Mucosa of descending colon (tissue), 3 donors: ENCODE data around the gene TSNAX. TPM values are rescaled to one million over a fixed set of nuclear protein-coding genes. Genes with fewer than 3 reads are reported as not detected.
"Not testable (repeated sequence)": the region's sequence is repeated elsewhere in the genome, so short reads cannot be mapped to it uniquely, and the experiment has no call there.

ENCODE experiments used
- ATAC-seq: fragments of 200-7000 bp; cut with Tn5 transposase; one replicate; pipeline ENCODE4 v1.9.1; 2020; ENCODE audit warnings: mild to moderate bottlenecking, moderate library complexity
- DNase-seq, 3 donors: peaks; one replicate each; pipeline ENCODE4 v3.0.0-alpha.2; 2020
- H3K36me3 ChIP-seq: fragments of 200-600 bp; one replicate; pipeline ENCODE4 v1.8.0; 2021; ENCODE audit warnings: low read depth, mild to moderate bottlenecking
- H3K4me1 ChIP-seq: fragments of 200-600 bp; one replicate; pipeline ENCODE4 v1.8.0; 2021; ENCODE audit warnings: low read depth, mild to moderate bottlenecking
- H3K4me3 ChIP-seq: fragments of 200-600 bp; one replicate; pipeline ENCODE4 v1.8.0; 2021; ENCODE audit warnings: mild to moderate bottlenecking
- H3K9me3 ChIP-seq: fragments of 200-600 bp; one replicate; pipeline ENCODE4 v1.8.0; 2021; ENCODE audit warnings: mild to moderate bottlenecking
- intact Hi-C, 2 donors: fragments of 100-400 bp; cut with DNase I in 1 of 2; cut with micrococcal nuclease in 1 of 2; formaldehyde crosslinking; loops; one replicate each; pipeline versions ENCODE4 v1.11.0 to v1.11.1; 2022; cut with DNase I, micrococcal nuclease
- total RNA-seq, 3 donors: library from RNA; stranded (reverse); fragmentation: NEBNext Ultra II Directional in 2 of 3; extraction: Animal tissue kit (Norgen Biotek cat#: 25700) in 2 of 3; gene quantifications; one replicate each; pipeline versions ENCODE4 v1.2.1 to v1.2.4, GENCODE V29; 2021 to 2023
- TF ChIP-seq, protein P1 (sequence below): fragments of 200-600 bp; IDR thresholded peaks from one replicate; pipeline ENCODE4 v1.8.0; 2022; ENCODE audit warnings: antibody characterized with exemption, mild to moderate bottlenecking
- donor health status: DM: no; HTN: no; CAD: no; lungs with moderate emphysema.
- donor health status: DM: no; HTN: no; CAD: no.
- donor health status: DM: no; HTN: yes; CAD: no.

TSNAX gene
- total RNA-seq, 3 donors from 2014 or later, result 22.0 to 33.2 (median 31.4) TPM

GRCh38 chr1:231499148-231499763 lies 29.2 kb upstream of the TSNAX start:
- ATAC-seq (no peak), DNase-seq (no peak)
- intact Hi-C loops, result no loop called here
- no peaks in the 10 kb centered on the region for H3K4me1 ChIP-seq
- no peak overlapping the region for H3K4me3 ChIP-seq
- TF ChIP-seq, protein P1, sequence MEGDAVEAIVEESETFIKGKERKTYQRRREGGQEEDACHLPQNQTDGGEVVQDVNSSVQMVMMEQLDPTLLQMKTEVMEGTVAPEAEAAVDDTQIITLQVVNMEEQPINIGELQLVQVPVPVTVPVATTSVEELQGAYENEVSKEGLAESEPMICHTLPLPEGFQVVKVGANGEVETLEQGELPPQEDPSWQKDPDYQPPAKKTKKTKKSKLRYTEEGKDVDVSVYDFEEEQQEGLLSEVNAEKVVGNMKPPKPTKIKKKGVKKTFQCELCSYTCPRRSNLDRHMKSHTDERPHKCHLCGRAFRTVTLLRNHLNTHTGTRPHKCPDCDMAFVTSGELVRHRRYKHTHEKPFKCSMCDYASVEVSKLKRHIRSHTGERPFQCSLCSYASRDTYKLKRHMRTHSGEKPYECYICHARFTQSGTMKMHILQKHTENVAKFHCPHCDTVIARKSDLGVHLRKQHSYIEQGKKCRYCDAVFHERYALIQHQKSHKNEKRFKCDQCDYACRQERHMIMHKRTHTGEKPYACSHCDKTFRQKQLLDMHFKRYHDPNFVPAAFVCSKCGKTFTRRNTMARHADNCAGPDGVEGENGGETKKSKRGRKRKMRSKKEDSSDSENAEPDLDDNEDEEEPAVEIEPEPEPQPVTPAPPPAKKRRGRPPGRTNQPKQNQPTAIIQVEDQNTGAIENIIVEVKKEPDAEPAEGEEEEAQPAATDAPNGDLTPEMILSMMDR, result no peak
- H3K9me3 ChIP-seq, result peaks cover 16% of the 10 kb centered on the region
- no peaks in the 10 kb centered on the region for H3K36me3 ChIP-seq

GRCh38 chr1:231500666-231501065 lies 27.8 kb upstream of the TSNAX start:
- no peak overlapping the region for H3K4me3 ChIP-seq
- no peaks in the 10 kb centered on the region for H3K36me3 ChIP-seq
- DNase-seq (no peak), ATAC-seq (peak; percentile 28)
- TF ChIP-seq, protein P1, result no peak
- H3K4me1 ChIP-seq, result no peaks in the 10 kb centered on the region
- peaks cover 16% of the 10 kb centered on the region for H3K9me3 ChIP-seq
- intact Hi-C loops, result no loop called here

DNA sequence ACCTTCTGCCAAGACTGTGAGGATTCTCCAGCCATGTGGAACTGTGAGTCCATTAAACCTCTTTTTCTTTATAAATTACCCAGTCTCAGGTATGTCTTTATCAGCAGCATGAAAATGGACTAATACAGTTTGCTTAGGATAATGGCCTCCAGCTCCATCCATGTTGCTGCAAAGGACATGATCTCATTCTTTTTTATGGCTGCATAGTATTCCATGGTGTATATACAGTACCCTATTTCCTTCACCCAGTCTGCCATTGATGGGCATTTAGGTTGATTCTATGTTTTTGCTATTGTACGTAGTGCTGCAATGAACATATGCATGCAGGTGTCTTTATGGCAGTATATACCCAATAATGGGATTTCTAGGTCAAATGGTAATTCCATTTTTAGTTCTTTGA lies 25.3 kb upstream of the TSNAX start:
- H3K4me3 ChIP-seq, H3K36me3 ChIP-seq, DNase-seq, H3K4me1 ChIP-seq, ATAC-seq, intact Hi-C loops: not testable (repeated sequence)
- peaks cover 16% of the 10 kb centered on the region for H3K9me3 ChIP-seq

GRCh38 chr1:231507476-231508355 lies 20.8 kb upstream of the TSNAX start:
- intact Hi-C loops, result no loop called here
- no peak for ATAC-seq

DNA sequence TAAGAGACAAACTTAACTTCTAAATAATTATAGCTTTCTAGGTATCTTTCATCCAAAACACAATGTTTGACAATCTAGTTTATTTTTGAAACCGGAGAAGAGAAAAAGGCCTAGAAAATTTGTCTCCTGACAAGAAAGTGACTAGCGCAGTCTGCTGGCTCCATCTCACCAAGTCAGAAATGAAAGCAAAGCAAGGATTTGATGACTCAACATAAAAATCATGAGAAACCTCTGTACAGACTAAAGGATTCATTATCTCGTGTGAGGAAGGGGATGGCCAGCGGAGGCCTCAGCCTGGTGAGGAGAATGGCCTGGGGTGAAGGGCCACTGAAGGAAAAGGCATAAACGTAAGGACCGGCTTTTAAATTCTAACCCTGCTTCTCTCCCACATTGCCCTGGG lies 20.0 kb upstream of the TSNAX start:
- TF ChIP-seq, protein P1, result no peak
- DNase-seq (no peak), ATAC-seq (no peak)
- Histone ChIP-seq H3K36me3 (no peaks in the 10 kb centered on the region), H3K9me3 (no peaks in the 10 kb centered on the region), H3K4me3 (no peak overlapping the region), H3K4me1 (no peaks in the 10 kb centered on the region)
- intact Hi-C loops, result no loop called here

More at GRCh38 chr1:231507476-231508355, 20.8 kb upstream of the TSNAX start:
- Histone ChIP-seq H3K9me3 (no peaks in the 10 kb centered on the region), H3K4me1 (no peaks in the 10 kb centered on the region), H3K36me3 (no peaks in the 10 kb centered on the region), H3K4me3 (no peak overlapping the region)
- TF ChIP-seq, protein P1, result no peak
- no peak for DNase-seq

GRCh38 chr1:231508941-231509340 lies 19.5 kb upstream of the TSNAX start:
- ATAC-seq (no peak), DNase-seq (no peak)
- intact Hi-C loops, result no loop called here
- Histone ChIP-seq H3K4me1 (no peaks in the 10 kb centered on the region), H3K36me3 (no peaks in the 10 kb centered on the region), H3K4me3 (no peak overlapping the region), H3K9me3 (no peaks in the 10 kb centered on the region)
- TF ChIP-seq, protein P1, result no peak
